Activated CD8-positive, alpha-beta memory T cell treated with anti-CD3 and anti-CD28 coated beads for 4 hours (primary cell): Measurements from ENCODE around the gene USH1G.

Source experiments
- DNase-seq, 2 donors: peaks; one replicate each; pipeline ENCODE4 v3.0.0-alpha.2; 2020; ENCODE audit warnings: low read depth in 2 of 2

USH1G gene

DNA sequence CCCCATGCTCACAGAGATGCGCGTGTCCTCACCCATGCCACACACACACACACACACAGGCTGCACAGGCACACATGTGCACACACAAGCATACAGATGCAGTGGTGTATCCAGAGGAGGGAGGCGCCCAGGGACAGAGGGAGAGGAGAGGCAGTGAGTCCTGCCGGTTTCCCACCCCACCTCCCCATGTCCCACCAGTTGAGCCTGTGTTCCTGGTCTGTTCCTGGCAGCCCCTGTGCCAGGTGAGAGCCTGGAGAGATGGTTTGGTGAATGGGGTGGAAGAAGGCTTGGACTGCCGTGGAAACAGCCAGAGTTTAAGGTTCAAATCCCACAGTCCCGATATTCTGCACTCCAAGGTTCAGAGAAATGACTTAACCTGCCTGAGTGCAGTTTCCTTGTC, 19.4 kb downstream of the USH1G start:
- DNase-seq = no peak

DNA sequence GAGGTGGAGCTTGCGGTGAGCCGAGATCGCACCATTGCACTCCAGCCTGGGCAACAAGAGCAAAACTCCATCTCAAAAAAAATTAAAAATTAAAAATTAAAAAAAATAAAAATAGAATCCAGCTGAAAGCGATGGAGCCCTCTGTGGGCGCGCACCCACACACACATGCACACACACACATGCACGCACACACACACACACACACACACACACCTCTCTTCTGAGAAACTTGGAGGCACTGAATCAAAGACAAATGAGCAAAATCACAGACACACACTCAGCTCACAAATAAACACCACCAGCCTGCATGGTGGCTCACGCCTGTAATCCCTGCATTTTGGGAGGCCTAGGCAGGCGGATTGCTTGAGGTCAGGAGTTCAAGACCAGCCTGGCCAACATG, 20.0 kb downstream of the USH1G start:
- DNase-seq = no peak

DNA sequence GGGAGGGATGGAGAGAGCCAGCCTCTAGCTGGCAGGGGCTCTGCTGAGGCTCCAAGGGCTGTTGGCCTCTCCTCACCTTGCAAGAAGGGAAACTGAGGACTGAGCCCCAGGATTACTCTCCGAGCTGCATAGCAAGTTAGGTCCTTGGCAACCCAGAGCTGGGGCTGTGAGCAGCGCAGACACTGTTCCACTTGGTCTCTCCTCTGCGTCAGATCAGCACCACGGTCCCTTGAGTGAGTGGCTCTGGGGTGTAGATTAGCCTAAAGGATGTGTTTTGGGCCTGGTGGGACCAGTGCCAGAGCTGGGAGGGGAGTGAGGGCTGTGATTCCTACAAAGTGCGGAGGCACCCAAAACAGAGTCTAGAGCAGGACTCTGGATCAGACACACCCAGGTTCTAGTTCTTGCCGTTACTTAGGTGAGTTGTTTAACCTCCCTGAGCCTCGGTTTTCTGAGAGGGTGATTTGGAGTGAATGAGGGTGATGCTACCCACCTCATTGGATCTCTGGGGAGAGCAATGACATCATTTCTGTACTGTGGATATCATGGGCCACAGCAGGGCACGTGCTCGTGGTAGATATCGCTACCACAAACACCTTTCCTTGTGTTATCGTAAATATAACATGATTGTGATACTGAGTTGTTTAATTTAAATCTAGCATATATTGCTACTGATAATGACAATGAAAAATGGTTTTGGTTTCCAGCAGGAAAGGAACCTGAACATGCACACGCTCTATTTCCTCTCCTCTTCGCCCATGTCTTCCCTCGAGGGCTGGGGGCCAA, 21.5 kb downstream of the USH1G start:
- DNase-seq = no peak

DNA sequence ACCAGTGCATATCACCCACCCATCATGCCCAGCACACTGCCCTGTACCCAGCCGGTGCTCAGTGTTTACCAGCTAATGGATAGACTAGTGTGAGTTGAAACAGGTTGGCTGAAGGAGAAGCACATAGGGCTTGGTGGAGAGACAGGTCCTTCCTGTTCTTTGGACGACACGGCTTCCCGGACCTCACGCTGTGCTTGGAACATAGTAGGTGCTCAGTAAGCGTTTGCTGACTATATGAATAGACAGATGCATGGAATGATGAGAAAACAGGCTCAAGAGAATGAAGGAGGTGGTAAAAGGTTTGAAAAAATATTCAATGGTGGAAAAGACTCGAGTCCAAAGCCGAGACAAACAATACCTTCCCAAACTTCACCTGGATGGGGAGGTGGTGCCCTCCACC, 22.8 kb downstream of the USH1G start:
- no peak for DNase-seq

DNA sequence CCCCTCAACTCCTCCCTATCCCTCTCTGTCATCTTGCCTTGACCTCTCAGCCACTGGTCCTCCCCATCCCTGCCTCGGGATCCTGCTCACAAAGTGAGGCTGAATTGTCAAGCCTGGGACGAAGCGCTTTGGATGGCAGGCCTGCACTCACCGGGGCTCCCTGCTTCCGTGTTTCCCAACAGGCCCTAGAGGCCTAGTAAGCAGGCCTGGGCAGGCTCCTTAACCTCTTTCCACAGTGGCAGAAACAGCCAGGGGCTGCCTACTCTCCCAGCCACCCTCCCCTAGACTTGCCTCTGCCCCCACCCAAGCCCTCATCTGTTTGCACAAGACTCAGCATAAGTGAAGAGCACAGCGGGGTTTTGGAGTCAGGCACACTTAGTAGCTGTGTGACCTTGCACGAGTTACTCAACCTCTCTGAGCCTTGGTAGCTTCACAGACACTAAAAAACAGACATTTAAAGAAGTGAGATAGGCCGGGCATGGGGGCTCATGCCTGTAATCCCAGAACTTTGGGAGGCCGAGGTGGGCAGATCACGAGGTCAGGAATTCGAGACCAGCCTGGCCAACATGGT, 24.6 kb downstream of the USH1G start:
- DNase-seq = no peak

DNA sequence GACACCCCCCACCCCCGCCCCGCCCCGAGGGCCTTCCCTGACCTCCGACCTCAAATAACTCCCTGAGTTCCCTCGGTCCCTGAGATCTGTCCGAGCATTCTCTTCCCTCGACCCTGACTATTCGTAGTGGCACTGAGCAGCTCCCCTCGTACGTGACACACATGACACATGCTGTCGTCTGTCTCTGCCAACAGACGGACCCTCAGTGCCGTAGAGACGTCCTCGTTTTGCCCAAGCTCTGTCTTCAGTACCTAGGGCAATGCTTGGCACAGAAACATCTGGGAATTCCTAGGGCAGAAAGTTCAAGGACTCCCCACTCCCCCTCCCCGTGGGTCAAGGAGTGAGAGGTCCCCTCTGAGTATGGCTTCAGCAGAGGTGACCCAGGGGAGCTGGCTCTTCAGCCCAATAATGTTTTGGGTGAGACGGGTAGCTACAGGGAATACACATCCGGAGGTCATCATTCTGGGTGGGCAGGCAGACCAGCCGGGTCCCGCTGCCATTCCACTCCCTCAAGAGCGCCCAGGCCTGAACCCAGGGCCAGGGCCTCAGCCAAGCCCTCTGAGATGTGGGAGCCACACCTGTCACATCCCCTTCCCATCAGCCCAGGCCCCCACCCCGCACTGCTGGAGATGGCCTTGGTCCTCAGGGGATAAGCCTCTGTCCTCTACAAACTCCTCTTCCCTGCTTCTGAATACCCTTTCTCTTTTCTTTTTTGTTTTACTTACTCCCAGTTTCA, 29.0 kb downstream of the USH1G start:
- DNase-seq = no peak

DNA sequence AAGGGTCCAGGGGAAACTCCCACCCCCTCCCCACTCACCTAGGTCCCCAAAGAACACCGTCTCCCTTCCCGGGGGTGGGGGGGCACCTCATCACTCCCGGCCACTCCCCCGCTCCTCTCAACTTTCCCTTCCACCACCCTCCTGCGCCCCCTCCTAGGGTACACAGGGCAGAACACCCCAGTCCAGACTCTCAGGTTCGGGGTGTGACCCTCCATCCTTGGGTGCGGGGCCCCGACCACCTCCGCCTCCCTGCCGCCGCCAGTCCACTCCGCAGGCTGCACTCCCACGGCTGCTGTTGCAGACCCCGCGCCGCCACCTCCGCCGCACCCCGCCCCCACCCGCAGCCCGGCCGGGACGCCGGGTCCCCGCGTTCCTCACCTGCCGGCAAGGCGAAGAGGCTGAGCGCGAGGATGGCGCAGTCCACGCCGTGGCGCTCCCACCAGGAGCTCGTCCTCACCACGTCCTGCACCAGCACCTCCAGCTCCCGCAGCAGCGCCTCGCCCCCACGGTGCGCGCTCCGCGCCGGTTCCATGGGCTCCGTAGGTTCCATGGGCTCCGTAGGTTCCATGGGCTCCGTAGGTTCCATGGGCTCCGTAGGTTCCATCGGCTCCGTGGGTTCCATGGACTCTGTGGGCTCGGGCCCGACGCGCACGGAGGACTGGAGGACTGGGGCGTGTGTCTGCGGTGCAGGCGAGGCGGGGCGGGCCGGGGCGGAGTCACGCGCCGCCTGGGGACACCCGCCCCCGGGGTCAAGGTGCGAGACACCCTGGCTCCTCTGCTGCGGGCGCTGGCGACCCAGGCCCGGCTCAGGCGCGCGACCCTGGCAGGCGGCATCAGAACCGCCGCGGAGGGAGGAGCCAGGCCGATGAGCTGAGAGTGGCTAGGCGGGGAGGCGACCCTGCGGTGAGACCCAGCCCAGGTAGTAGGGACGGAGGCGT, 29.8 kb downstream of the USH1G start, which contains the start of gene FADS6:
Gene FADS6 (minus strand): TSS at position 660 of the 938 bp plus-strand sequence. CDS start 38 bp downstream, at position 622.
- DNase-seq = no peak

DNA sequence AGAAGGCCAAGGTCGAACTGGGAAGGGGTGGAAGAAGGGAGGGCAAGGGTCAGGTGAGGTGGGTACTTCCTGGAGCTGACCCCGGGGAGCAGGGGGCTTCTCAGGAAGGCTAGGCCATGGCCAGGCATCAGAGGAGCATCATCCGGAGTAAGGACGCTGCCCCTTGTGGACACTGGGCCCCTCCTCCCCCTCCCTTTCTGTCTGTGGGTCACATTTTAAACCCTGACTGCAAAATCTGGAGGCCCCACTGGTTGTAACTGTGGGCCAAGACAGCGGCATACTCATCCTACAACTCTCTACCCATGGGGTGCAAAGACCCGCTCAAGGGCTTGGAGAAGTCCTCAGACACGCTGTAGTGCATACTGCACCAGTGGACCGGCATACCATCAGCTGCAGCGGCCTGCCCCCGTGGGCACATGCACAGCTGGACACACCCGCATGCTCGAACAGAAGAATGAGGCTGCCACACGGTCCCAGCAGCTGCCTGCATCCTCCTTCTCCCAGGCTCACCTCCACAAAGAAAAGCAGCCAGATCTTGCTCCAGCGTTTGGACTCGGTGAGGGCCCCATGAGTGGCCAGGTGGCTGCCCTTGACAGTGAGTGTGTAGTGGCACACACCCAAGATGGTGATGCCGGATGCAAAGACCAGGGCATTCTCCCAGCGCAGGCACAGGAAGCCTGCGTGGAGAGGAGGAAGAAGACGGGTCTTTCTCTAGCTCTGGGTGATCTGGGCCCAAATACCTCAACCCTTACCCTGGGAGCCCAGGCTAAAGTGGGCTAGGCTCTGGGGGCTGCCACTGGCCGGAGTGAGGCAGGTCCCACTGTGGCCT, 30.8 kb downstream of the USH1G start:
- DNase-seq = no peak

DNA sequence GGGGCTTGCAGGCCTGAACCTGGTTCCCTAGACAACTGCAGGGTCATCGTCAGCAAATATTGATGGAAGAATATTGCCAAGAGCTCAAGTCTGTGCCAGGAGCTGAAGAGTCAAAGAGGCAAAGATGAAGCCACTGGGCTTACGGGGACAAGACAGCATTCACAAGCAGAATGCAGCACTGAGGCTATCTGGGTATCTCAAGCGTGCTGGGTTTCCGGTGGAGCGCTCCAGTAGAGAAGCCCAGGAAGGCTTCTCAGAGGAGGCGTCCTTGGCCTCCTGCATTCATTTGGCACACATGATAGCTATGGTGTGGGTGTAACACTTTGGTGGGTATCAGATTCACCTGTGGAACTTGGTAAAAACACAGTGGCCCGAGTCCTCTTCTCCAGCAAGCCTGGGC, 32.5 kb downstream of the USH1G start:
- DNase-seq = no peak

DNA sequence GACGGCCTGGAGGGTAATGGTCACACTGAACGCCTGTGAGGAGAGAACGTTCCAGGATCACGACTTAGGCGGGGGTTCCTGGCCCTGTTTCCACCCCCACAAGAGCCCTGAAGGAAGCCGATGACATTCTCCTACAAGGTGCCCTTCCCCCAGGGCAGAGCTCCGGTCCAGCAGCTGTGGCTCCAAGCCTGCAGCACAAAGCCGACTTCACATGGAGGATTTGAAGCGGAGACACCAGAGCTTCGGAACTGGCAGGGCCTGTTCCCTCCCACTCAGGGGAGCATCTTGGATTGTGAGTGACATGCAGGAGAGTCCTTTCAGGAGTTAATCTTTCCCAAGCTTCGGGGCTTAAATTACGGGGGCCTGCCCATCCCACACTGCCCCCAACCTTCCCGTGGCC, 34.6 kb downstream of the USH1G start:
- no peak for DNase-seq

DNA sequence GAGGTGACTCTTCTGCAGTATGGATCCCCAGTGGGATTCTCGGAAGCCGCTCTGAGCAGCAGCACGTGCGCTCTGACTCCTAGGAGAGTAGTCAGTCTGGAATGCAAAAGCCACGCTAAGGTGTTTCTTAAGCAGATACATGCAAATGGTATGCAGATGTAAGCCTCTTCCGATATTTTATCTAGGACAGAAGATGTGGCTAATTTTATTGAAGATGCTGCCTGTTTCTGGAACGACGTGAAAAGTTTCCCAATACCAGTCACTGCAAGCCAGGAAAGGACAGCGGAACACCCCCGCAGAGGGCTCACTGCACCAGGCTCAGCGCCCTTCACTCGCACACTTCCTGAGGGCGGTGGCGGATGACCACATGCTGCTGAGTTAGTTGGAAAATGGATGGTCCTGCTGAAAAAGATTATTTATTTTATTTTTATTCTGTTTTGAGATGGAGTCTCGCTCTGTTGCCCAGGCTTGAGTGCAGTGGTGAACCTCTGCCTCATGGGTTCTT, 39.8 kb downstream of the USH1G start:
- DNase-seq = no peak

DNA sequence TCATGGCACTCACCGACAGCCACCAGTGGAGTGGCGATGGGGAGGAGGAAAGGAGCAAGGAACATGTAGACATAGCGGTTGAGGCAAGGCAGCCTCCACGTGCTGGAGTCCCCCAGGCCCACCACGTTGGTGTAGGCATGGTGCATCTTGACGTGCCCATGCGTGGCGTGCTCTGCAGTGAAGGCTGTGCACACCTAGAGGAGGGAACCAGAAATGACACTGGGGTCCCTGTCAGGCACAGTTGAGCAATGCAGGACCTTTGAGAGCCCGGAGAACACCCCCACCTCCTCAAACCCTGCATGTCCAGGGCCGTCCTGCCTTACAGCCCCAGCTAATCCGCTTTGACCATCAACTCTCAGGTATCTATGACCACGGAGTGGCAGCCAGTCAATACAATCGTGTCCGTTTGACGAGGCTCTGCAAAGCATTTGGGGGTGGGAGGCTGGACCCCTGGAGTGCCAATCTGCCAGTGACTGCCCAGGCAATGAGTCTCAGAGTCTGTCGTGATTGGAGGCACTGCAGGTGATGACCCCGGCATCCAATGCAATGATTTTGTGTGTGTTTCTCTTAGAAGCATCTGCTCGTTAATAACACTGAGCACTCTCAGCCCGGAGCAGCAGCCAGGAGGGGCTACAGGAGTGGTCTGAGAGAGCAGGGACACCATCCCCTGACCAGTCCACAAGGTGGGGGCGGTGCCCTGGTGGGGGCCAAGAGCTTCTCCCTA, 40.4 kb downstream of the USH1G start:
- DNase-seq = no peak

DNA sequence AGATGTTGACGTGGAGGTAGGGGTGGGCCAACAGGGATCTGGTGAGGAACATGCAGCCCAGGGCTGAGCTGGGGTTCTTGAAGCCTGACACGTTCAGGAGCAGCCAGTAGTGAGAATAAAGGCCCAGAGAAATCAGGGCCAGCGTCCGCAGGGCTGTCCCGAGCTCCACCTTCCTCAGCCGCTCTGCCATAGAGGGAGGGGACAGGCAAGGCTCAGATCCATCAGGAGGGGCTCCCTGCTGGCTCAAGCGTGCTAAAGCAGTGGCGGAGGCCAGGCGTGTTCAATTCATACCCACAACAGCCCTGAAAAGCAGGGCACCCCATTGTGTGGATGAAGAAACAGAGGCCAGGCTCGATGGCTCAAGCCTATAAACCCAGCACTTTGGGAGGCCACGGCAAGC, 42.0 kb downstream of the USH1G start:
- DNase-seq = no peak

DNA sequence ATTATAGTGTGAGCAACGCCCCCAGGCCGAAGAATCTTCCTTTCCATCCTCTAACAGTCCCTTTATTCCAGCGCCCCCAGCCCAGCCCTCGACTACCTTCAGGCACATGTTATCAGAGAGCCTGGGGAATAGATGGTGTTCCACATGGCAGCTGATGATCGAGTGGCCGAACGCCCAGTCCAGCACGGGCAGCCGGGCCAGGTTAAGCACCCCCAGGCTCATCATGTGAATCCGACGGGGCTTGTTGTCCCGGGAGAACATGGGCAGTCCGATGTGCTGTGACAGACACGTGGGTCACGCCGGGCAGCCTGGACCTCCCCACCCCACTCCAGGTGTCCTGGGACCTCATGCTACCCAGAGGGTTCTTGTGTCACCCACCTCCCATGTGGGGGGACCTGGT, 43.7 kb downstream of the USH1G start:
- no peak for DNase-seq

DNA sequence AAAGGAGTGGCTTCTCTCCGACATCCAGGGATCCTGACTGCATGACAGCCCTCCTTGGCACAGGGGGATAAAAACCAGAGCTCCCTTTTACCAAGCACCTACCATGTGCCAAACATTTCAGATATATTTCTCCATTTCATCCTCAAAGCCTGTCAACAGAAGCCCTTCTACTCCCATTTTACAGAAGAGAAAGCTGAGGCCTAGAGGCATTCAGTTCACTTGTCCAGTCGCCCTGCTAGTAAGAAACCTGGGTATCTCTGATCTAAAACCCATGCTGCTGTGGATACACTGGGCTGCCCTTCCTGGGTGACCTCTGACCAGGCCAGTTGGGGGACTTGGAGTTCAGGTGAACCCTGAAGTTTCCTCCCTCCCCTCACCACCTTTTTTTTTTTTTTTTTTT, 44.4 kb downstream of the USH1G start:
- DNase-seq = no peak

DNA sequence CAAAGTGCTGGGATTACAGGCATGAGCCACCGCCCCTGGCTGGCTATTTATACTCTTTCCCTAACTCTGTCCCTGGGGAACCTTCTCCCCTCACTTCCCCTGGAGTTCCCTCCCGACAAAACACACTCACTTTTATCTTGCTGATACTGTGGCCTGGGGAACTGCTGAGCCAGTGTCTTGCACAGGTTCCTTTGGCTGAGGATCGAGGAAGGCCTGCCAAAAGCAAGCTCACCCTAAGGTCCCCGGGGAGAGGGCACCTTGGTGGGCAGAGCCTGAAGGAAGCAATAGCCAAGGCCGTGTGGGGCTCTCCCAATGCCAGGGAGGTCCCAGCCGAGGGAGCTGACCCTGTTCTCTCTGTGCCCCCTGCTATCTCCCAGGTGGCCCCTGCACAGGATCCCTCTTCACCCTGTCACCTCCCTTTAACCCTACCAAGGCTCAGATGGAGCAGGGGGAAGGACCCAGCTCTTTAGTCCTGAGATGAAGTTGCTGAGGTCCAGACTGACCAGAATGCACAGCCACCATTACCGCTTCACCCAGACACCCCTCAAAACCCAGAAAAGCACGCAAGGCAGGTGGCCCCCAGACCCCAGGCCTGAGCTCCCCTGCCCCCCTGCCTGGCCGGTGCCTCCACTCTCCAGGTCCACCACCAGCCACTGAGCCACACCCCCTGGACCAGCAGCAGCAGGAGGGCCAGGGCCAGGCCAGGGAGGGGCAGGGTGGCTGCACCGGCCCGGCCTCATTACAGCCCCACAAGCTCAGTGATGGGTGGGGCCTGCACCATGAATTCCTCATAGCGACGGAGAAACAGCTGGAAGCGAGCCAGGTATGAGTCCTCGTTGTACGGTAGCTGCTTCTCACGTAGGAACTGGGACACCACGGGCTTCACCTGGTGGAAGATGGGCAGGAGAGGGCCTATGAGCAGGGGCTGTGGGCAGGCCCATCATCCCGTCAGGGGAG, 45.2 kb downstream of the USH1G start:
- no peak for DNase-seq

DNA sequence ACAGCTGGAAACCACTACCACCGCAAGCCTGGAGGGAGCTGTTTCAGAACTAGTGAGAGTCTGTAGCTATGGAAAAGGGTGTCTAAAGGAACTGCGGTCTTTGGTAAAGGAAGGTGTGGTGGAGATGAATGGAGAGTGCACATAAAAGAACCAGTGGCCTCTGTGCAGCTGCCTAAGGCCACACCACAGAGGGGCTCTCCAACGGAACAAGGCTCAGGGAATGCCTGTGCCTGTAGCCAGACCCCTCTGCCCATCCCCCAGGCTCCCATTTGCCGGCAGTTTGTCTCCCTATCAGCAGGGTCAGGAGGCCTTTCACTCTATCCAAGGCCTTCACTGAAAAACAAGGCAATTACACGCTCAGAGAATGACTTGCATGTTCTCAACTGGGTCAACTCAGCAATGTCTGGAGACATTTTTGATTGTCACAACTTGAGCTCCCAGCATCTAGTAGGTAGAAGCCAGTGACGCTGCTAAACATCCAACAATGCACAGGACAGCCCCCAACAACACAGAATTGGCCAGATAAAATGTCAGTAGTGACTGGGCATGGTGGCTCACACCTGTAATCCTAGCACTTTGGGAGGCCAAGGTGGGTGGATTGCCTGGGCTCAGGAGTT, 47.0 kb downstream of the USH1G start:
- DNase-seq = no peak
